ENCODE measurements around the gene PDE11A.

- TF ChIP-seq CTCF (conservative IDR thresholded peaks at IDR 0.05) (no peak), ZFX (IDR thresholded peaks at IDR 0.05) (no peak)
These were observed 349.3 kb downstream of the PDE11A start for GRCh38 chr2:177723235-177723634.

Data from C4-2B (cell line).